ENCODE data around the gene CNR2.

GRCh38 chr1:23837908-23838307 lies 75.3 kb downstream of the CNR2 start:
- TF ChIP-seq CTCF (conservative IDR thresholded peaks at IDR 0.05) (no peak), ZFX (IDR thresholded peaks at IDR 0.05) (no peak)

Measured in C4-2B (cell line).